HEK293 (cell line): ENCODE measurements around the gene AEN.

Source experiments
- CTCF ChIA-PET: fragments of 350-600 bp; formaldehyde crosslinking; extraction: SDS; loops from one replicate; lab custom pipeline; 2021; ENCODE audit warnings: antibody characterized with exemption; lab: Yijun Ruan, JAX
- POLR2A ChIA-PET: fragments of 300-600 bp; formaldehyde crosslinking; extraction: SDS; loops from one replicate; lab custom pipeline; 2020; ENCODE audit warnings: antibody characterized with exemption, inconsistent platforms; lab: Yijun Ruan, JAX
- H3K27ac ChIP-seq: fragments of 200-500 bp; sonication (Bioruptor generic); 2 replicates; pipeline ENCODE4 v1.5.1; 2014; ENCODE audit warnings: low read depth, low read length, control low read depth, inconsistent platforms; ENCODE audit errors: extremely low read depth
- H3K36me3 ChIP-seq, 2 experiments: fragments of 200-500 bp in 1 of 2; sonication (Bioruptor generic) in 1 of 2; 1 replicate in 1 of 2; 2 replicates in 1 of 2; pipeline ENCODE4 v1.5.1; 2014 to 2017; ENCODE audit warnings: inconsistent platforms in 2 of 2, low read length in 2 of 2; ENCODE audit not compliant: control insufficient read depth in 2 of 2, insufficient read depth in 1 of 2
- H3K4me1 ChIP-seq: fragments of 200-500 bp; sonication (Bioruptor generic); 2 replicates; pipeline ENCODE4 v1.5.1; 2014; ENCODE audit warnings: mild to moderate bottlenecking, low read length, inconsistent platforms; ENCODE audit not compliant: control insufficient read depth, insufficient read depth
- H3K4me3 ChIP-seq: 2 replicates; pipeline ENCODE4 v1.5.1; 2011; ENCODE audit warnings: low read depth, mild to moderate bottlenecking, control low read depth, low read length, moderate library complexity
- H3K9me3 ChIP-seq: fragments of 200-500 bp; sonication (Bioruptor generic); 2 replicates; pipeline ENCODE4 v1.5.1; 2014; ENCODE audit warnings: low read depth, low read length, inconsistent platforms; ENCODE audit not compliant: control insufficient read depth, insufficient read depth
- BCL11B ChIP-seq: fragments of 450-650 bp; formaldehyde crosslinking; IDR thresholded peaks from 2 replicates; pipeline ENCODE4 v1.5.1; 2016; ENCODE audit warnings: low read depth, missing biosample characterization, missing genetic modification characterization
- FEZF1 ChIP-seq: fragments of 450-650 bp; formaldehyde crosslinking; IDR thresholded peaks from 2 replicates; pipeline ENCODE4 v1.5.1; 2016; ENCODE audit warnings: missing biosample characterization, missing genetic modification characterization
- HOXA7 ChIP-seq: sonication (generic); formaldehyde crosslinking; IDR thresholded peaks from 2 replicates; pipeline ENCODE4 v1.8.1; 2022; ENCODE audit warnings: missing genetic modification reagents, borderline replicate concordance
- KLF1 ChIP-seq: fragments of 450-650 bp; formaldehyde crosslinking; IDR thresholded peaks from 2 replicates; pipeline ENCODE4 v1.5.1; 2016; ENCODE audit warnings: missing biosample characterization, missing genetic modification characterization
- MZF1 ChIP-seq: fragments of 450-650 bp; formaldehyde crosslinking; IDR thresholded peaks from 2 replicates; pipeline ENCODE4 v1.5.1; 2017; ENCODE audit warnings: missing biosample characterization, missing genetic modification characterization, borderline replicate concordance
- OVOL3 ChIP-seq: fragments of 450-650 bp; formaldehyde crosslinking; IDR thresholded peaks from 2 replicates; pipeline ENCODE4 v1.5.1; 2016; ENCODE audit warnings: missing biosample characterization, missing genetic modification characterization
- RBAK ChIP-seq: fragments of 450-650 bp; formaldehyde crosslinking; IDR thresholded peaks from 2 replicates; pipeline ENCODE4 v1.5.1; 2016; ENCODE audit warnings: missing biosample characterization, missing genetic modification characterization
- SP3 ChIP-seq: fragments of 450-650 bp; formaldehyde crosslinking; IDR thresholded peaks from 2 replicates; pipeline ENCODE4 v1.5.1; 2016; ENCODE audit warnings: missing biosample characterization, missing genetic modification characterization
- ZBTB10 ChIP-seq: fragments of 450-650 bp; formaldehyde crosslinking; IDR thresholded peaks from 2 replicates; pipeline ENCODE4 v1.5.1; 2016; ENCODE audit warnings: missing biosample characterization, missing genetic modification characterization
- ZBTB49 ChIP-seq: fragments of 450-650 bp; formaldehyde crosslinking; IDR thresholded peaks from 2 replicates; pipeline ENCODE4 v1.5.1; 2016; ENCODE audit warnings: missing biosample characterization, missing genetic modification characterization, low read depth
- ZEB2 ChIP-seq: fragments of 450-650 bp; formaldehyde crosslinking; IDR thresholded peaks from 2 replicates; pipeline ENCODE4 v1.5.1; 2016; ENCODE audit warnings: missing biosample characterization, missing genetic modification characterization
- ZFP37 ChIP-seq: fragments of 450-650 bp; formaldehyde crosslinking; IDR thresholded peaks from 2 replicates; pipeline ENCODE4 v1.5.1; 2016; ENCODE audit warnings: missing biosample characterization, missing genetic modification characterization
- ZNF112 ChIP-seq: fragments of 450-650 bp; formaldehyde crosslinking; IDR thresholded peaks from 2 replicates; pipeline ENCODE4 v1.5.0; 2017; ENCODE audit warnings: missing biosample characterization, missing genetic modification characterization
- ZNF354C ChIP-seq: fragments of 450-650 bp; formaldehyde crosslinking; IDR thresholded peaks from 2 replicates; pipeline ENCODE4 v1.5.1; 2016; ENCODE audit warnings: missing biosample characterization, missing genetic modification characterization, low read depth, borderline replicate concordance
- ZNF391 ChIP-seq: fragments of 450-650 bp; formaldehyde crosslinking; IDR thresholded peaks from 2 replicates; pipeline ENCODE4 v1.5.1; 2016; ENCODE audit warnings: low read depth, missing biosample characterization, missing genetic modification characterization, borderline replicate concordance
- ZNF449 ChIP-seq: fragments of 450-650 bp; formaldehyde crosslinking; IDR thresholded peaks from 2 replicates; pipeline ENCODE4 v1.5.1; 2017; ENCODE audit warnings: missing biosample characterization, mild to moderate bottlenecking, missing genetic modification characterization, moderate library complexity
- ZNF518A ChIP-seq: fragments of 450-650 bp; formaldehyde crosslinking; conservative IDR thresholded peaks from 2 replicates; pipeline ENCODE4 v1.5.1; 2016; ENCODE audit warnings: low read depth, missing biosample characterization, missing genetic modification characterization
- ZNF548 ChIP-seq: fragments of 450-650 bp; formaldehyde crosslinking; IDR thresholded peaks from 2 replicates; pipeline ENCODE4 v1.5.1; 2016; ENCODE audit warnings: missing biosample characterization, missing genetic modification characterization
- ZNF677 ChIP-seq: fragments of 450-650 bp; IDR thresholded peaks from 2 replicates; pipeline ENCODE4 v1.5.0; 2018; ENCODE audit warnings: missing biosample characterization, mild to moderate bottlenecking, missing genetic modification characterization, moderate library complexity
- ZNF785 ChIP-seq: fragments of 450-650 bp; formaldehyde crosslinking; IDR thresholded peaks from 2 replicates; pipeline ENCODE4 v1.5.1; 2016; ENCODE audit warnings: missing biosample characterization, missing genetic modification characterization
- ZNF792 ChIP-seq: fragments of 450-650 bp; formaldehyde crosslinking; IDR thresholded peaks from 2 replicates; pipeline ENCODE4 v1.5.1; 2016; ENCODE audit warnings: missing biosample characterization, missing genetic modification characterization
- ZNF837 ChIP-seq: fragments of 450-650 bp; formaldehyde crosslinking; IDR thresholded peaks from 2 replicates; pipeline ENCODE4 v1.5.1; 2016; ENCODE audit warnings: missing biosample characterization, missing genetic modification characterization

The AEN gene

GRCh38 chr15:88656760-88657221, 35.7 kb downstream of the AEN start:
- CTCF ChIA-PET, result interaction anchor here (0.6 to 7.8 kb wide), 24 partner anchors 8 to 605 kb away, joined by 3 to 81 read pairs (median 4); partner anchors contain the start of gene ISG20
- no peak overlapping the region for H3K4me3 ChIP-seq
- no peak for TF ChIP-seq SP3 (tag by site-specific recombination)
- no peak for TF ChIP-seq ZNF518A (tag by site-specific recombination)
- TF ChIP-seq ZNF677 (tag by site-specific recombination), result no peak
- no peak for TF ChIP-seq ZNF548 (tag by site-specific recombination)
- no peak for TF ChIP-seq ZNF391
- no peak for TF ChIP-seq ZFP37 (tag by site-specific recombination)
- TF ChIP-seq HOXA7, result no peak
- no peak for TF ChIP-seq ZBTB49 (tag by site-specific recombination)
- no peak for TF ChIP-seq BCL11B (tag by site-specific recombination)
- no peak for TF ChIP-seq RBAK
- no peak for TF ChIP-seq MZF1
- no peak for TF ChIP-seq FEZF1 (tag by site-specific recombination)
- no peak for TF ChIP-seq KLF1 (tag by site-specific recombination)
- TF ChIP-seq ZNF792 (tag by site-specific recombination), result no peak
- no peak for TF ChIP-seq OVOL3 (tag by site-specific recombination)
- no peak for TF ChIP-seq ZEB2 (tag by site-specific recombination)
- no peak for TF ChIP-seq ZNF112 (tag by site-specific recombination)
- no peak for TF ChIP-seq ZNF354C (tag by site-specific recombination)
- H3K36me3 ChIP-seq, result no peaks in the 10 kb centered on the region
- no peaks in the 10 kb centered on the region for H3K4me1 ChIP-seq
- POLR2A ChIA-PET, result interaction anchor here (0.8 to 1.1 kb wide), 2 partner anchors 18 to 178 kb away, joined by 3 read pairs; partner anchors contain the start of gene ISG20
- no peaks in the 10 kb centered on the region for H3K9me3 ChIP-seq
- H3K27ac ChIP-seq, result no peak overlapping the region

- Histone ChIP-seq H3K9me3 (no peaks in the 10 kb centered on the region), H3K4me3 (no peak overlapping the region), H3K36me3 (no peaks in the 10 kb centered on the region), H3K4me1 (no peaks in the 10 kb centered on the region), H3K27ac (no peak overlapping the region)
- CTCF ChIA-PET, result interaction anchor here (0.6 to 7.8 kb wide), 26 partner anchors 11 to 605 kb away, joined by 3 to 81 read pairs (median 4); partner anchors contain the start of gene ISG20
- POLR2A ChIA-PET, result interaction anchor here (0.8 kb wide), 1 partner anchor 19 kb away, joined by 3 read pairs; the partner anchor contains the start of gene ISG20
- TF ChIP-seq ZNF837 (tag by site-specific recombination), result no peak
- TF ChIP-seq ZNF449 (tag by site-specific recombination), result no peak
- no peak for TF ChIP-seq ZBTB10 (tag by site-specific recombination)
- TF ChIP-seq ZNF785 (tag by site-specific recombination), result no peak
Observed at GRCh38 chr15:88657326-88658069, 36.4 kb downstream of the AEN start.
